ENCODE data around the gene DIP2A.

Gene DIP2A

GRCh38 chr21:46515109-46515508, 56.4 kb downstream of the DIP2A start:
- Histone ChIP-seq H2BK120ac (ENCODE audit: low read depth, low read length) (no peak overlapping the region), H3K27ac (ENCODE audit: low read length, poor library complexity, severe bottlenecking) (no peak overlapping the region), H3K4me3 (ENCODE audit: insufficient read depth in 1 of 2, low read depth in 1 of 2, low read length in 2 of 2) (no peak overlapping the region), H2BK12ac (ENCODE audit: low read length in 2 of 2) (no peak overlapping the region), H3K36me3 (ENCODE audit: control insufficient read depth in 1 of 2, insufficient read depth in 2 of 2, low read depth in 1 of 2, low read length in 2 of 2) (peaks cover 26 to 50% of the 10 kb centered on the region in 2 experiments), H3K18ac (ENCODE audit: low read depth in 1 of 2, low read length in 2 of 2) (no peak overlapping the region), H4K91ac (ENCODE audit: low read length) (no peak overlapping the region), H3K79me1 (replicated peaks; ENCODE audit: low read length, poor library complexity, severe bottlenecking) (peaks cover 18% of the 10 kb centered on the region), H3K9me3 (ENCODE audit: control insufficient read depth, low read length) (peaks cover 12% of the 10 kb centered on the region), H3K23ac (ENCODE audit: low read length in 2 of 2) (no peak overlapping the region), H3K4me2 (ENCODE audit: low read length, poor library complexity, severe bottlenecking) (no peak overlapping the region), H2AK5ac (ENCODE audit: low read length, severe bottlenecking) (no peak overlapping the region), H2BK5ac (ENCODE audit: low read depth, low read length, poor library complexity, severe bottlenecking) (no peak overlapping the region), H3K27me3 (ENCODE audit: control insufficient read depth in 1 of 2, insufficient read depth in 1 of 2, low read length in 2 of 2) (no peaks in the 10 kb centered on the region), H3K4ac (ENCODE audit: low read depth in 1 of 2, low read length in 2 of 2) (no peak overlapping the region), H3K14ac (ENCODE audit: low read length in 2 of 2) (no peak overlapping the region), H3K4me1 (ENCODE audit: control insufficient read depth, insufficient read depth, low read depth, low read length) (peaks cover 3% of the 10 kb centered on the region), H2BK15ac (ENCODE audit: low read depth, poor library complexity, severe bottlenecking) (no peak overlapping the region), H2AFZ (ENCODE audit: low read depth, low read length) (no peak overlapping the region), H3K9ac (ENCODE audit: low read length) (no peak overlapping the region), H4K8ac (ENCODE audit: low read length) (no peak overlapping the region)
- WGBS, result 100% methylated on average over 1 of the region's 2 CpGs
- DNase-seq, result no peak

GRCh38 chr21:46516068-46516467, 57.4 kb downstream of the DIP2A start:
- no peak overlapping the region for H2AFZ ChIP-seq (ENCODE audit: low read depth, low read length)
- H4K91ac ChIP-seq (ENCODE audit: low read length), result no peak overlapping the region
- no peak for DNase-seq
- H3K79me1 ChIP-seq (replicated peaks; ENCODE audit: low read length, poor library complexity, severe bottlenecking), result peaks cover 17% of the 10 kb centered on the region
- H2BK15ac ChIP-seq (ENCODE audit: low read depth, poor library complexity, severe bottlenecking), result no peak overlapping the region
- no peak overlapping the region for H2BK12ac ChIP-seq (ENCODE audit: low read length in 2 of 2)
- H3K27ac ChIP-seq (ENCODE audit: low read length, poor library complexity, severe bottlenecking), result no peak overlapping the region
- H2AK5ac ChIP-seq (ENCODE audit: low read length, severe bottlenecking), result no peak overlapping the region
- H3K4ac ChIP-seq (ENCODE audit: low read depth in 1 of 2, low read length in 2 of 2), result no peak overlapping the region
- H3K9ac ChIP-seq (ENCODE audit: low read length), result no peak overlapping the region
- H3K4me1 ChIP-seq (ENCODE audit: control insufficient read depth, insufficient read depth, low read depth, low read length), result peaks cover 3% of the 10 kb centered on the region
- H3K23ac ChIP-seq (ENCODE audit: low read length in 2 of 2), result no peak overlapping the region
- H3K4me2 ChIP-seq (ENCODE audit: low read length, poor library complexity, severe bottlenecking), result no peak overlapping the region
- H3K4me3 ChIP-seq (ENCODE audit: insufficient read depth in 1 of 2, low read depth in 1 of 2, low read length in 2 of 2), result peak overlapping the region in 1 of 2 experiments; percentile 8
- no peaks in the 10 kb centered on the region for H3K27me3 ChIP-seq (ENCODE audit: control insufficient read depth in 1 of 2, insufficient read depth in 1 of 2, low read length in 2 of 2)
- no peak overlapping the region for H3K18ac ChIP-seq (ENCODE audit: low read depth in 1 of 2, low read length in 2 of 2)
- no peak overlapping the region for H4K8ac ChIP-seq (ENCODE audit: low read length)
- no peak overlapping the region for H3K14ac ChIP-seq (ENCODE audit: low read length in 2 of 2)
- H3K9me3 ChIP-seq (ENCODE audit: control insufficient read depth, low read length), result peaks cover 12% of the 10 kb centered on the region
- peaks cover 21 to 49% of the 10 kb centered on the region in 2 experiments for H3K36me3 ChIP-seq (ENCODE audit: control insufficient read depth in 1 of 2, insufficient read depth in 2 of 2, low read depth in 1 of 2, low read length in 2 of 2)
- no peak overlapping the region for H2BK5ac ChIP-seq (ENCODE audit: low read depth, low read length, poor library complexity, severe bottlenecking)
- H2BK120ac ChIP-seq (ENCODE audit: low read depth, low read length), result no peak overlapping the region
- 100% methylated on average over 2 of the region's 2 CpGs for WGBS

- Histone ChIP-seq H3K27ac (ENCODE audit: low read length, poor library complexity, severe bottlenecking) (no peak overlapping the region), H3K27me3 (ENCODE audit: control insufficient read depth in 1 of 2, insufficient read depth in 1 of 2, low read length in 2 of 2) (no peaks in the 10 kb centered on the region), H2BK15ac (ENCODE audit: low read depth, poor library complexity, severe bottlenecking) (no peak overlapping the region), H3K4me3 (ENCODE audit: insufficient read depth in 1 of 2, low read depth in 1 of 2, low read length in 2 of 2) (no peak overlapping the region), H3K9ac (ENCODE audit: low read length) (no peak overlapping the region), H2AK5ac (ENCODE audit: low read length, severe bottlenecking) (no peak overlapping the region), H2BK5ac (ENCODE audit: low read depth, low read length, poor library complexity, severe bottlenecking) (no peak overlapping the region), H2BK12ac (ENCODE audit: low read length in 2 of 2) (no peak overlapping the region), H2BK120ac (ENCODE audit: low read depth, low read length) (no peak overlapping the region), H3K36me3 (ENCODE audit: control insufficient read depth in 1 of 2, insufficient read depth in 2 of 2, low read depth in 1 of 2, low read length in 2 of 2) (peaks cover 13 to 43% of the 10 kb centered on the region in 2 experiments), H3K23ac (ENCODE audit: low read length in 2 of 2) (peak overlapping the region in 1 of 2 experiments; percentile 9), H3K18ac (ENCODE audit: low read depth in 1 of 2, low read length in 2 of 2) (no peak overlapping the region), H2AFZ (ENCODE audit: low read depth, low read length) (no peak overlapping the region), H3K4me1 (ENCODE audit: control insufficient read depth, insufficient read depth, low read depth, low read length) (peaks cover 3% of the 10 kb centered on the region), H3K4me2 (ENCODE audit: low read length, poor library complexity, severe bottlenecking) (no peak overlapping the region), H3K79me1 (replicated peaks; ENCODE audit: low read length, poor library complexity, severe bottlenecking) (peaks cover 17% of the 10 kb centered on the region), H4K8ac (ENCODE audit: low read length) (no peak overlapping the region), H3K14ac (ENCODE audit: low read length in 2 of 2) (no peak overlapping the region), H3K9me3 (ENCODE audit: control insufficient read depth, low read length) (peaks cover 12% of the 10 kb centered on the region), H4K91ac (ENCODE audit: low read length) (no peak overlapping the region), H3K4ac (ENCODE audit: low read depth in 1 of 2, low read length in 2 of 2) (no peak overlapping the region)
- 96% methylated on average over 6 of the region's 6 CpGs for WGBS
- no peak for DNase-seq
These were observed 58.7 kb downstream of the DIP2A start for GRCh38 chr21:46517361-46517760.

GRCh38 chr21:46518983-46519583, 60.4 kb downstream of the DIP2A start:
- Histone ChIP-seq H2AK5ac (ENCODE audit: low read length, severe bottlenecking) (no peak overlapping the region), H2BK12ac (ENCODE audit: low read length in 2 of 2) (no peak overlapping the region), H3K9ac (ENCODE audit: low read length) (no peak overlapping the region), H3K4me2 (ENCODE audit: low read length, poor library complexity, severe bottlenecking) (no peak overlapping the region), H3K79me1 (replicated peaks; ENCODE audit: low read length, poor library complexity, severe bottlenecking) (peaks cover 21% of the 10 kb centered on the region), H3K9me3 (ENCODE audit: control insufficient read depth, low read length) (peaks cover 12% of the 10 kb centered on the region), H3K23ac (ENCODE audit: low read length in 2 of 2) (no peak overlapping the region), H2BK15ac (ENCODE audit: low read depth, poor library complexity, severe bottlenecking) (no peak overlapping the region), H4K8ac (ENCODE audit: low read length) (no peak overlapping the region), H3K4me3 (ENCODE audit: insufficient read depth in 1 of 2, low read depth in 1 of 2, low read length in 2 of 2) (no peak overlapping the region), H3K4ac (ENCODE audit: low read depth in 1 of 2, low read length in 2 of 2) (no peak overlapping the region), H3K14ac (ENCODE audit: low read length in 2 of 2) (no peak overlapping the region), H2BK120ac (ENCODE audit: low read depth, low read length) (no peak overlapping the region), H4K91ac (ENCODE audit: low read length) (no peak overlapping the region), H3K27me3 (ENCODE audit: control insufficient read depth in 1 of 2, insufficient read depth in 1 of 2, low read length in 2 of 2) (no peaks in the 10 kb centered on the region), H2BK5ac (ENCODE audit: low read depth, low read length, poor library complexity, severe bottlenecking) (no peak overlapping the region), H2AFZ (ENCODE audit: low read depth, low read length) (no peak overlapping the region), H3K27ac (ENCODE audit: low read length, poor library complexity, severe bottlenecking) (no peak overlapping the region), H3K36me3 (ENCODE audit: control insufficient read depth in 1 of 2, insufficient read depth in 2 of 2, low read depth in 1 of 2, low read length in 2 of 2) (peaks cover 13 to 38% of the 10 kb centered on the region in 2 experiments), H3K18ac (ENCODE audit: low read depth in 1 of 2, low read length in 2 of 2) (no peak overlapping the region), H3K4me1 (ENCODE audit: control insufficient read depth, insufficient read depth, low read depth, low read length) (peaks cover 3% of the 10 kb centered on the region)
- 97% methylated on average over 3 of the region's 4 CpGs for WGBS
- peak; percentile 17 for DNase-seq

Data from mesenchymal stem cell (in vitro differentiated cells and primary cell).